ENCODE results near the gene RRAGC.

DNA sequence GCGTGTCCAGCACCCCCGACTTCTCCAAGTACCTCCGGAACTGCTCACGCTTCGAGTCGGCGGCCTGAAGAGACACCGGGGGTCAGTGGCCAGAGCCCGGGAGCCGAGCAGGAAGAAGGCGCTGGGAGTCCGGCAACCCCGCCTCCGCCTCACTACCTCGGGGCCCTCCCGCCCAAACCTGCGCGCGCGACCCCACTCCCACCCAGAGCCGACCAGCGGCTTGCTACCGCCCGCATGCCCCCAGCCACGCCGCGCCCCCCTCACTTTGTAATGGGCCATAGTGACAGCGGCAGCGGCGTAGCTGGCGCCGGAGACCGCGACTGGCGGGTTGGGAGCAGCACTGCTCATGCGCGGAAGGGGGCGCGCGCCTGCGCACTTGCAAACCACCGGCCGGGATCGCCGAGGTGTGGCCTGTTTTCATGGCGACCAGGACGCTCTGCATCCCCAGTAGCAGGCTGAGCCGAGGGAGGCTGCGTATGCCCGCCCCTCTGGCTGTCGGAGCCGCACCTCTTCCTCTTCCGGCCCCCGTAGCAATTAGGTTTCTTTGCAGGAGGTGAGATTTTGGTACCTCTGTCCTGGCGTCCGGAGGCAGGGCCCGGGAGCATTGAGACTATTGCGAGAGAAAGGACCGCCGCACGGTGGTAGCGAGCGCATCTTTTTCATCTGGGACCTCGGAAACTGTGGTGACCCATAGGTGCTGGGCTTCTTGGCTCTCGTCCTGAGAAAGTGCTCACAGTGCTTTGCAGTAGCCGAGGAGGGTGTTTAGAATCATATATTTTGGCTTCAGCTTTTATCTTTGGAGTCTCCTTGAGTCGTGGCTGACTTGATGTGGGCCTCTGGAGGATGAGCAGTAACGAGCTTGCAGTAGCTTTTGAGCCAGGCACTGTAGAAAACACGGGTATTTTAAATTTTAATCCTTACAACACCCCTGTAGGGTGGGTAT, 13.7 kb upstream of the RRAGC start, which contains the start of gene MYCBP:
- TF ChIP-seq, protein P1, sequence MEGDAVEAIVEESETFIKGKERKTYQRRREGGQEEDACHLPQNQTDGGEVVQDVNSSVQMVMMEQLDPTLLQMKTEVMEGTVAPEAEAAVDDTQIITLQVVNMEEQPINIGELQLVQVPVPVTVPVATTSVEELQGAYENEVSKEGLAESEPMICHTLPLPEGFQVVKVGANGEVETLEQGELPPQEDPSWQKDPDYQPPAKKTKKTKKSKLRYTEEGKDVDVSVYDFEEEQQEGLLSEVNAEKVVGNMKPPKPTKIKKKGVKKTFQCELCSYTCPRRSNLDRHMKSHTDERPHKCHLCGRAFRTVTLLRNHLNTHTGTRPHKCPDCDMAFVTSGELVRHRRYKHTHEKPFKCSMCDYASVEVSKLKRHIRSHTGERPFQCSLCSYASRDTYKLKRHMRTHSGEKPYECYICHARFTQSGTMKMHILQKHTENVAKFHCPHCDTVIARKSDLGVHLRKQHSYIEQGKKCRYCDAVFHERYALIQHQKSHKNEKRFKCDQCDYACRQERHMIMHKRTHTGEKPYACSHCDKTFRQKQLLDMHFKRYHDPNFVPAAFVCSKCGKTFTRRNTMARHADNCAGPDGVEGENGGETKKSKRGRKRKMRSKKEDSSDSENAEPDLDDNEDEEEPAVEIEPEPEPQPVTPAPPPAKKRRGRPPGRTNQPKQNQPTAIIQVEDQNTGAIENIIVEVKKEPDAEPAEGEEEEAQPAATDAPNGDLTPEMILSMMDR (IDR thresholded peaks at IDR 0.05; ENCODE audit: insufficient read depth, low read length) = no peak
- TF ChIP-seq SPI1 (IDR thresholded peaks at IDR 0.05; ENCODE audit: borderline replicate concordance, low read depth) (peak; percentile 35; the same call in 1 of the 2 replicates), POLR2AphosphoS5 (IDR thresholded peaks at IDR 0.05; ENCODE audit: low read depth) (peak; percentile 56)
